HG03103 (cell line): ENCODE results near the gene APOM.

Source experiments
- ATAC-seq: cut with Tn5 transposase; IDR thresholded peaks from one replicate; pipeline ENCODE4 v1.9.1; 2021; ENCODE audit warnings: low read depth; ENCODE audit not compliant: unreplicated experiment

Gene APOM

DNA sequence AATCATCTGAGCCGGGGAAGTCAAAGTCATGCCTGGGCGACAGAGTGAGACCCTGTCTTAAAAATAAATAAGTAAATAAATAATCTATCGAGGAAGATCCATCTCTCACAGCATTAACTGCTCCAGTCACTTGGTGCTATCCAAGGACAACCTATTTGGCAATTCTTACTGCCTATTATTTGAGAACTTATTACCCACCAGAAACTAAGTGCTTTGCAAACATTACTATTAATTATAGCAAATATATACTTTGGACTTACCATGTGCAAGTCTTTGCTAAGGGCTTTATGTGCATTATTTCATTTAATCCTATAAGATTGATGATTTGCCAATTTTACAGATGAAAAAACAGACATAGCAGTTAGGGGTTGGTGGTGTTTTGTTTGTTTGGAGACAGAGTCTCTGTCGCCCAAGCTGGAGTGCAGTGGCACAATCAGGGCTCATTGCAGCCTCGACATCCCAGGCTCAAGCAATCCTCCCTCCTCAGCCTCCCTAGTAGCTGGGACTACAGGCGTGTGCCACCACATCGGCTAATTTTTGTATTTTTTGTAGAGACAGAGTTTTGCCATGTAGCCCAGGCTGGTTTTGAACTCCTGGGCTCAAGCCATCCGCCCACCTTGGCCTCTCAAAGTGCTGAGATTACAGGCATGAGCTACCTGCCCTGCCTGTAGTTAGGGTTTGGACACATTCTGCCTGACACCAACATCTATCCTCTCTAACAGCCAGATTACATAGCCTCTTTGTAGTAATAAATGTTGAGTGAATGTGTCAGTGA, 933 bp upstream of the APOM start:
- ATAC-seq: no peak

DNA sequence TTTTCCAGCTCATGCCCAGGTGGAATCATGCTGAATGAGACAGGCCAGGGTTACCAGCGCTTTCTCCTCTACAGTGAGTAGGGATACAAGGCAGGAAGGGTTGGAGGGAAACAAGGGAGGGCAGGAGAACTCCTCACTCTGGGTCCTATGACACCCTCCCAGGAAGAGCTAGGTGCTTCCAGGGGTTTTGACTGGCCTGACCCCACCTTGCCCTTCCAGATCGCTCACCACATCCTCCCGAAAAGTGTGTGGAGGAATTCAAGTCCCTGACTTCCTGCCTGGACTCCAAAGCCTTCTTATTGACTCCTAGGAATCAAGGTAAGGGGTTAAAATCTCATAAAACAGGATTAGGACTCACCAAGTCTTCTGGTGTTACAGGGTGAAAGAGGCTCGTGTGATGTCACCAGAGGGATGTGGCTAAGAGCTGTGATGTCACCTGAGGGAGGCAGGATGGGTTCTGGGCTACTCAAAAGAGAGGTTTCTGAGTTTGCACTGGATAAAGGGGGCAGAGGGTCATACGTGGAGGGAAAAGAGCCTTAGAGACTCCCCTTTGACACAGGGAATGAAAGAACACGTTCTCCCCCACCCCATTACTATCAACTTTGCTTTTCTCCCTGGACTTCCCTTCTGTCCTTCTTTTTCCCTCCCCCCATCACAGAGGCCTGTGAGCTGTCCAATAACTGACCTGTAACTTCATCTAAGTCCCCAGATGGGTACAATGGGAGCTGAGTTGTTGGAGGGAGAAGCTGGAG, 1.9 kb downstream of the APOM start:
- ATAC-seq: no peak

DNA sequence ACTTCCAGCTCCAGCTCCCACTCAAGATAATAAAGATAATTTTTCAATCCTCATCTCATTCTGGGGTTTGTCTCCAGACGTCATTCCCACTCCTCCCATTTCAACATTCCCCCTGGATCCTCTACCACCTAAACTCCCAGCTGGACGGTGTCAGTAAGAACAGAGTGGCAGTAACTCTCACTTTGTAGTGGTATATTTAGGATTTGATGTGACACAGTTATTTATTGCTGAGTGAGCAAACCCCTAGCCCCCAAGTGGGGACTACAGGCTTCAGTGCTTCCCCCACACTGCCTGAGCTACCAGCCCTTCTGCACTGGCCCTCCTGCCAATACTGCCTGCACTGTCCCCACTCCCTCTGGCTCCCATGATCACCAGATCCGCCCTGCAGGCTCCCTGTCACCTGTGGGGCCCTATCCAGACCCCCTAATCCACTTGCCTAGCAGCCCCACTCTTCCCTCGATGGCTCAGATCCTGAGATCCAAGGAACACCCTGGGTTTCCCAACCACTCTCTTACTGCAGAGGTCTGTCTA, 2.5 kb downstream of the APOM start:
- no peak for ATAC-seq

DNA sequence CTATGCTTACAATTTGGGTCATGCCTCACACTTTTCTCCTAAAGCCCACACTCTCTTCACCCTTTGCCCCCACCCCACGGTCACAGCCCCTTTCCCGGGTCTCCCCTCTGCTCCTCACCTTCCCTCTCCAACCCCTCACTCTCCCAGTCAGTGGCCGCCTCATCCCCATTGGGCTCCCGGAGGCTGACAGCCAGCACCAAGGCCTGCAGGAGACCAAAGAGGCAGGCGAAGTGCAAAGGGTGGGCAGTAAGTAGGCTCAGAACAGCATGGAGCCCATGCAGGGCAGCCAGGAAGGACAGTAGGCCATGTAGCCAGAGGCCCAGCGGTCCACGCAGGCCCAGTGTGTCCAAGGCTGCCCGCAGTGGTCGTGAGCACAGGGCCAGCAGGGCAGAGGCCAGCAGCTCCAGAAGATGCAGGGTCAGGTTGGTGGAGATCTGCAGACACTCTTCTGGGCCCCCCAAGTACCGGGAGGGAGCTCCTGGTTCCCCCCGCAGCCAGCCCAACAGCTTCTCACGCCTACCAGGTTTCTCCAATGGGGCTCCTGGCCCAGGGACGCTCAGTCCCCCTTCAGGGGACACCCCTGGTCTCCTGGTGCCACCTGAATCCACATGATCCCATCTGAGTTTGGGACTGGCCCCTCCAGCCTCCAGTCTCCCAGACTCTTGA, 3.4 kb downstream of the APOM start:
- no peak for ATAC-seq

DNA sequence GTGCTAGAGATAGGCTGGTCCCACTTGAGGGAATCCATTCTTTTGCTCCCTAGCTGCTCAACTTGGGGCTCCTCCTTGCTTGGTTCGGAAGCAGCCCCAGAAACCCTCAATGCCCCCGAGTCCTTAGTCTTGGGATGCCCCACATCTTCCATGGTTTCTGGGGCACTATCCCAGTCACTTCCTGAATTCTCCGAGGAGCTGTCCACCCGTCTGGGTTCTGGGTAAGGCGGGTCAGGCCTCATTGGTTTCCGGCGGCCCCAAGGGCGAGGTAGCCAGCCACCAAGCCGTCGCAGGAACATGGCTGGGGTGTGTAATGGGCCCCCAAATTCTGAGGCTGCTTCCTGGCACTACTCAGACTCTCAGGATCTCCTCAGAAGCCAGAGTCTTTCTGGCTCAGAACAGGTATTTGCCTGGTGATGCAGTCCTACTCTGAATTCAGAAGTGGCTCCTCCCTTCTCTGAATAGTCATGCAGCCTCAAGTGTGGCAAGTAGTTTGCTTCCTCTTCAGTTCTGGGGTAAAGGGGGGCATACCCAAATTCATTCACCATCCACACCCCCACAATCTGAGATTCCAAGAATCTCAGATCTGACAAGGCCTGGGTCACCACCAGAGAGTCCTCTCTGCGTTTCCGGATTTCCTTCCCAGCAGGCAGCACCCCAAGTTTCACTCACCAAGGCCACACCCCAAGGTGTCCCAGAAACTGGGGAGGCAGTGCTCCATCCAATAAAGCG, 4.1 kb downstream of the APOM start:
- ATAC-seq: no peak

DNA sequence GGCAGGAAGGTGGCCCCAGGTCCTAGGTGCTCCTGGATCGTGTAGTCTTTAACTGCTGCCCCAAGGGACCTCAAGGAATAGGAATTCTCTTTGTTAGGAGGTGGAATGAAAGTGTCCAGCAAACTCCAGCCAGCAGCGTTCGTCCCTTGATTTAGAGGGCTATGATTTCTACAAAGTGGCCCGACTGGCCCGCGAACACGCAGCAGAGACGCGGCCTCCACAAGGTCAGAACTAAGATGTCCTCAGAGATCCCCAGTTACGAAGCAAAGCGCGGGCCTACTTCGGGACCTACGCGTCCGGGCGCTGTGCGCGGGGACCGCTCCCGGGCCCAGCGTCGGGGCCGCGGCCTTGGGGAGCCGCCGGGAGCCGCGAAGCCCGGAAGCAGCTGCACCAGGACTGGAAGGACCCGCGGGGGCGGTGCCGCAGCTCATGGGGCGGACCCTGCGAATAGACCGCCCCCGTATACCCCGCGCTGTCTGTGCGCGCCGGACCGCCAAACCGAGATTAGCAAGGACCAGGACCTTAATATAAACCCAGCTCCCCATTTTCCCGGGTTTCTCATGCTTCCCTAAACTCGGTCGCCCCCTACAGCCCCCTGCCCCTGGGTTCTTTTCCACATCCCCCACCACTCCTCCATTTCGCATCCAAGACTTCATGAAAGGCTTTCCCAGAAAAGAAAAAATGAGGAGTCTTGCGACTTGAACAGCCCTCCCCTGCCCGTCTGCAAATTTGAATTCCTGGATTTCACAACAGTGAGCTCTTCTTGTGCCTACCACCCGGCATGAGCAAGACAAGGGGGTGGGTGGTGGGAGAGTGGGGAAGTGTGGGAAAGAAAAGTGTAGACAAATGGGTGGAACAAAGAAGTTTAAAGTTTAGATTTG, 4.9 kb downstream of the APOM start, which contains the start of gene C6orf47:
TSS of gene C6orf47 (minus strand) at position 398 of the 881 bp plus-strand sequence. CDS start 831 bp downstream, outside the sequence.
- no peak for ATAC-seq

DNA sequence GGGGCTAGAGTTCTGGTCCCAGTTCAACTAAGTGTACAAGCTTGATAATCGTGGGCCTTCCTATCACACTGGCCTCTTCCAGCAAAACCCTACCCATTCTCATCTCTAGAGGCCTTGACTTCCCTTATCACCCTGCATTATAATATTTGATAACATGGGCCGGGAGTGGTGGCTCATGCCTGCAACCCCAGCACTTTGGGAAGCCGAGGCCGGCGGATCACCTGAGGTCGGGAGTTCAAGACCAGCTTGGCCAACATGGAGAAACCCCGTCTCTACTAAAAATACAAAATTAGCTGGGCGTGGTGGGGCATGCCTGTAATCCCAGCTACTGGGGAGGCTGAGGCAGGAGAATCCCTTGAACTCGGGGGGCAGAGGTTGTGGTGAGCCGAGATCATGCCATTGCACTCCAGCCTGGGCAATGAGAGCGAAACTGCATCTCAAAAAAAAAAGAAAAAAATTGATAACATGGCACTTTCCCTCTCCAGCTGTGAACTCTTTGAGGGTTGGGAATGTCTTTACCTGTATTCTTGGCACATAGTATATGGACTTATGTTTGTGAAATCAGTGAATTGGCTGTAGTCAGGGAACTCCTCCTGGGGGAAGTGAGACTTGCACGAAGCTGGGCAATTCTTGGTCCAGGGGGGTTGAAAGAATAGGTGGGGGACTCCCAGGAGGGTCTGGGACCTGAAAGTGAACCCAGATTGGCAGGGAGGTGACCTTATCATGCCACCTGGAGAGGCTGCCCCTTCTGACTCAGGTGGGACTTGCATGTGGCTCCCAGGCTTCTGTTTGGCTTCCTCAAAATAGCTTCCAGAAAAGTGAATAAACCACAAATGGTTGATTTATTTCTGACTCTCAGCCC, 5.8 kb downstream of the APOM start:
- no peak for ATAC-seq

DNA sequence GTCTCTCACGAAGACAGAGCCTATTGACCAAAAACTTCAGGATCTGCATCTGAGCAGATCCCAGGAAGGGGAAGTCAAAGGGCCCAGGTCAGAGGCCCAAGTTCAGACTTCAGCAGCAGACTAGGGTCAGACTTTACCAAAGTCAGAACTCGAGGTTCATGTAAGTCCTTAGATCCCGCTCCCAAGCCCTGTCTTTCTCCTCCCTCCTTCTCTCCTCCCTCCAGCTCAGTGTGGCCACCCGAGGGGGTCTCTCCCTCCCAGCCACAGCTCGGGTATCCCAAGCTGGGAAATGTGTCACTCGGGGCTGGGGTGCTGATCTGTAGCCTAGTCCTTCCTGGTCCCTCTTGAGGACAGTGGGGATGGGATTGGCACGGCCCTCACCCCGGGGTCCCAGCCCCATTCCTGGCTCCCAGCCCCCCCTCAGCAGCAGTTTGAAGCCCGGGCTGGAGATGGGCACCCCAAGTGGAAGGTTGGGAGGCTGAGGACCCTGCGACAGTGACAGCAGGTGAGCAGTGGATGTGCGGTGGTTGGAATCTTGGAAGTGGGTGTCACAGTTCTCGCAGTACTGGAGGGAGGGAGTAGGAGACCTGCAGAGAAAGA, 6.5 kb downstream of the APOM start:
- ATAC-seq: no peak

DNA sequence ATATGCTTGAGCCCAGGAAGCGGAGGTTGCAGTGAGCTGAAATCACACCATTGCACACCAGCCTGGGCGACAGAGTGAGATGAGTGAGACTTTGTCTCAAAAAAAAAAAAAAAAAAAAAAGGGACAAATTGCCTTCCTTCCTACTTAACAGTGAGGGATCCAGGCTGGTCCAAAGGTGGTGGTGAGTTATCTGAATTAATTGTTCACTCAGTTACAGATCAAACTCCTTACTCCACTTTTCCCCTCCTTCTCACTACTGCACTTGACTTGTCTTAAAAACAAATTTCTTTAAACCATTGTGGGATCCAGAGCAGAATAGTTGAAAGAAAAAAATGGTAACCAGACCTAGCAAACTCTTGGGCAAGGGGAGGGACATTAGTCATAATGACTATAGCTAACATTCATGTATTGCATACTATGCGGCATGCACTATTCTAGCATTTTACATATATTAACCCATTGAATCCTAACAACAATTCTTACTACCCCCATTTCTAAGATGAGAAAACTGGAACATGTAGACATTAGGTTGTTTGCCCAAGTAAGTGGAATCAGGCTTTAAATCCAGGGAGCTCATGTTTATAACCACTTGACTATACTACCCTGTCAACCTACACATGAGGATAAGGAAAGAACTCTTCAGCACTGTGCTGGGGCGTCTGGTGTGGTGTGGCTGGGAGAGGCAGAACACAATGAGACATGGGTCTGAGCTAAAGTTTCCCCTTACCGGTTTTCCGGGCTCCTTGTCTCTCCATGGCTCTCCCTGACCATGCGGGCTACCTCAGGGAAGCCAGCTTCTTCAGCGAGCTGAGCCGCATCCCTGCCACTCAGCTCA, 7.6 kb downstream of the APOM start:
- no peak for ATAC-seq

DNA sequence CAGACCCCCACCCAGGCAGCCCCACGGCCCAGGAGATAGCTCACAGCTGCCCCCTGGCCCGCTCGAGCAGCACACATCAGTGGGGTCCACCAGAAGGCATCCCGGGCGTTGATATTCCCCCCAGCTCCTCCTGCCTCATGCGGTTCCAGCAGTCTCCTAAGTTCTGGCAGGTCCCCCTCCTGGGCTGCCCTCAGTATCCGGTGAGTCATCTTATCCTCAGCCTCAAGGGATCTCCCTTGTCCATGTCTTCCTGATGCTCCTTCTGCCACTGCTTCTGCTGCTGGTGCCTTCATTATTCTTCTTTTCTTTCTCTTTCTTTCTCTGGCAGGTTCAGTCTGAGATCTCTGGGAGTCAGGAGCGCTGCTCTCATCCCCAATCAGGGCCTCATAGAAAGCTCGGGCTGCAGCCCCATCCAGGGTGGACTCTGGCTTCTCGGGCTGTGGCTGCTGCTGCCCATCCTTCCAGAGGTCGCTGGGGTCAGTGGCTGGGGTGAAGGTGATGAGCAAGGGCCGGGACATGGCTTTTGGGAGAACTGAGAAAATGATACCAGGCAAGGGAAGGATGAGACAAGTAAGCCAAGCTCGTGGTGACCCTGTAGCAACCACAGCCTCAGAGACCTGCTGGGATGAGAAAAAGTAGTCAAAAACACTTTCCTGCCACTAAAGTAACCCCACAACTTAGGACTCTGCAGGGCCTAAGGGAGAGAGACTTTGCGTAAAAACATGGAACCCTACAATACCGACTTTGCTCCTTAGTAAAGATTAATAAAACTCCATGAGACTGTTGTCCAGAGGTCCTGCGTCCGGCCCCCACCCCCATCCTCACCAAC, 8.5 kb downstream of the APOM start:
- ATAC-seq: no peak

DNA sequence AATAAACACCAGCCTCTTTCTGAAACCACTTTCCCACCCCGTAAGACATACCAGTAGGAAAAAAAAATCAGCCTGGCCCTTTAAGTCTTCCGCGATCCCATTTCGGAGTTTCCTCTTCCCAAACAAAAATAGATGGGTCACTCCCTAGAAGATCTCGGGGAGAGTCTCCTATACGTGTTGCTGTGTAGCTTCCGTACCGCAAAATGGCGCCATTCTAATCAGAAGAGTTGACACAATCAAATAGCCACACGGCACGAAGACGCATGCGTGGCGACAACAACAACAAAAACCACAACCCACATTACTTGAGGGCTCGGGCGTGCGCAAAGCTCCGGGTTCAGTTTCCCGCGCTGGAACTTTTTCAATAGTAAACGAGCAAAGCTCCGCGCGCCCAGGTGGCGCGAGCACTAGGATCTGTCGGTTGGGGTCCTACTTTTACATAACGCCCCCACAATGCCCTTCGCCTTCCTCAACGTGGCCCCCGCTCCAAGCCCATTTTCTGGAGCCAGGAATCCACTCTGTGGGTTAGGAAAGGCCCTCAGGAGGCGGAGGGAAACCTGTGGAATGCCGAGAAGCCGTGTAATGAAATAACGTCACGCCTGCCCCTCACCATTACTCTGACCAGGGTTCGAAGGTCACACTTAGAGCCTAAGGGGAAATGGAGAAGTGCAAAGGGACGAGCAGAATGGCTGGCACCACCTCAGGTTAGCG, 9.3 kb downstream of the APOM start, which contains the start of gene GPANK1:
TSS of gene GPANK1 (minus strand) at position 208 of the 711 bp plus-strand sequence. CDS start 519 bp downstream, outside the sequence.
- ATAC-seq: no peak

DNA sequence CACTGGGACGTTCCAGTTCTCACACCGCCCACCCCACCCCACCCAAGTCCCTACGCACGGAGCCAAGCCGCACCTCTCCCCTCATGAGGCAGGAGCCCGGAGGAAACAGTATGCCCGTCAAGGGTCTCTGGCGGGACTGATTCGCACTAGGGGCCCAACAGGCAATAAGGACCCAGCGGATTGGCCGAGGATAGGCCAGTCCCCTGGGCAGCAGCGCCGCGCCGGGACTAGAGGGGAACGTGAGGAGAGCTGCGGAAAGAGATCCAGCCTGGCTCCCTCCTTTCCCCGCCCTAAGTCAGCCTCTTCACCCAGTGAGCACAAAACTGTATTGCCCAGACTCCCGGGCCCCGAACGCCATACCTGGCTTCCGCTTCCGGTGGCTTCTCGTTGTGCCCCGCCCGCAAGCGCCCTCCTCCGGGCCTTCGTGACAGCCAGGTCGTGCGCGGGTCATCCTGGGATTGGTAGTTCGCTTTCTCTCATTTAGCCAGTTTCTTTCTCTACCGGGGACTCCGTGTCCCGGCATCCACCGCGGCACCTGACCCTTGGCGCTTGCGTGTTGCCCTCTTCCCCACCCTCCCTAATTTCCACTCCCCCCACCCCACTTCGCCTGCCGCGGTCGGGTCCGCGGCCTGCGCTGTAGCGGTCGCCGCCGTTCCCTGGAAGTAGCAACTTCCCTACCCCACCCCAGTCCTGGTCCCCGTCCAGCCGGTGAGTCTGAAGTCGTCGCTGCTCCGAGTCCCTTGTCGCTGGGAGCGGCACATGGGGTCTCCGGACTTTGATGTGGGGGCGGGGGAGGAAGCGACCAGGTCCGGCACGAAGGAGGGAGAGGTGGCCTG, 10.0 kb downstream of the APOM start, which contains the start of gene CSNK2B:
TSS of gene CSNK2B (plus strand) at position 580 of the 836 bp plus-strand sequence. CDS start 752 bp downstream, outside the sequence.
- ATAC-seq: peak; percentile 68

DNA sequence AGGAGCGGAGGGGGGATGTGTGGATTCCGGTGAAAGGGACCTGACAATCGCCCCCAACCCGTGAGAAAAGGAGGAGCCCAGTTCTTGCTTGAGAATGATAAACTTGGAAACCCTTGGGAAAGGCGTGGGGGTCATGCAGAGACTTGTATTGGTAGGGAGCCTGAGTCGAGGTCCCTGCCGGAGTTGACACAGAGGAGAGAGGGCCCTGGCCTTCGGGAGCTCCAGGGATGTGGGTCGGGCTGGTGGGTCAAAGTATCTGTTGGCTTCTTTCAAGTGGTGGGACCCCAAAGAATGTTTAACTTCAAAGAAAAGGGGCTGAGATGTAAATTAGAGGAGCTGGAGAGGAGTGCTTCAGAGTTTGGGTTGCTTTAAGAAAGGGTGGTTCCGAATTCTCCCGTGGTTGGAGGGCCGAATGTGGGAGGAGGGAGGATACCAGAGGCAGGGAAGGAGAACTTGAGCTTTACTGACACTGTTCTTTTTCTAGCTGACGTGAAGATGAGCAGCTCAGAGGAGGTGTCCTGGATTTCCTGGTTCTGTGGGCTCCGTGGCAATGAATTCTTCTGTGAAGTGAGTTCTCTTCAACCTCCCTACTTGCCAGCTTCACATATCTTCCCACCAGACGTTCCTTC, 10.8 kb downstream of the APOM start:
- no peak for ATAC-seq

DNA sequence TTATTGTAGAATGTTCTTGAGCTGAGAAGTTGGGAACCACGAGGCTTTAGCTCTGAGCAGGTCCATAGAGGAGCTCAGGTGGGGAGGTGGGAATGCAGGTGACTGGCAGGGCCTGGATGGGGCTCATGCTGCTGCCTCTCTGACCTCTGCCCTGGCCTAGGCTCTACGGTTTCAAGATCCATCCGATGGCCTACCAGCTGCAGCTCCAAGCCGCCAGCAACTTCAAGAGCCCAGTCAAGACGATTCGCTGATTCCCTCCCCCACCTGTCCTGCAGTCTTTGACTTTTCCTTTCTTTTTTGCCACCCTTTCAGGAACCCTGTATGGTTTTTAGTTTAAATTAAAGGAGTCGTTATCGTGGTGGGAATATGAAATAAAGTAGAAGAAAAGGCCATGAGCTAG, 14.0 kb downstream of the APOM start, which contains the start of gene LY6G5B:
TSS of gene LY6G5B (plus strand) at position 301 of the 400 bp plus-strand sequence. CDS start 975 bp downstream, outside the sequence.
- ATAC-seq: no peak
